Stimulated activated CD4-positive, alpha-beta T cell treated with anti-CD3 and anti-CD28 coated beads, TNF-alpha, amount 100 ng/mL, for 1 hour (primary cell): ENCODE data around the gene TLN1.

Experiments
- DNase-seq, 3 donors: peaks; one replicate each; pipeline ENCODE4 v3.0.0-alpha.2; 2020; ENCODE audit warnings: low read depth in 3 of 3, low spot score in 1 of 3

Gene TLN1

GRCh38 chr9:35756275-35757225 is 24.6 kb upstream of the TLN1 start:
- peak; percentile 46 to 65 (median 51) for DNase-seq

GRCh38 chr9:35755071-35755470 is 23.1 kb upstream of the TLN1 start:
- no peak for DNase-seq

GRCh38 chr9:35754264-35754663 is 22.3 kb upstream of the TLN1 start, which contains the start of gene MSMP:
Gene MSMP, minus strand, starts transcription at chr9:35754276. Its CDS starts 147 bp downstream, at chr9:35754129.
- DNase-seq, result no peak

GRCh38 chr9:35753466-35753865 is 21.5 kb upstream of the TLN1 start:
- DNase-seq, result no peak

GRCh38 chr9:35750256-35750531 is 18.2 kb upstream of the TLN1 start:
- no peak for DNase-seq

GRCh38 chr9:35749515-35750255 is 17.7 kb upstream of the TLN1 start:
- no peak for DNase-seq

- DNase-seq, result peak in 1 of 3 donors; percentile 60
Observed at GRCh38 chr9:35748858-35749514, 17.0 kb upstream of the TLN1 start, which contains the start of the genes GBA2 and RGP1. Gene GBA2, minus strand, starts transcription at chr9:35749228. Its CDS starts 524 bp downstream, at chr9:35748704. Gene RGP1, plus strand, starts transcription at chr9:35749287. Its CDS starts 469 bp downstream, at chr9:35749756.

GRCh38 chr9:35748242-35748857 is 16.4 kb upstream of the TLN1 start:
- no peak for DNase-seq

- DNase-seq, result no peak
Observed at GRCh38 chr9:35746583-35746982, 14.6 kb upstream of the TLN1 start.

- no peak for DNase-seq
Observed at GRCh38 chr9:35745569-35745968, 13.6 kb upstream of the TLN1 start.

- DNase-seq, result no peak
Observed at GRCh38 chr9:35743880-35744518, 12.0 kb upstream of the TLN1 start.

GRCh38 chr9:35743452-35743851 is 11.5 kb upstream of the TLN1 start:
- no peak for DNase-seq

GRCh38 chr9:35741740-35742139 is 9.7 kb upstream of the TLN1 start:
- no peak for DNase-seq

- DNase-seq, result no peak
Observed at GRCh38 chr9:35740243-35740642, 8.2 kb upstream of the TLN1 start.

- DNase-seq, result no peak
Observed at GRCh38 chr9:35738924-35739323, 6.9 kb upstream of the TLN1 start.

GRCh38 chr9:35738186-35738585 is 6.2 kb upstream of the TLN1 start:
- no peak for DNase-seq

GRCh38 chr9:35737143-35737542 is 5.1 kb upstream of the TLN1 start:
- no peak for DNase-seq

- peak in 1 of 3 donors; percentile 33 for DNase-seq
Observed at GRCh38 chr9:35736201-35736633, 4.2 kb upstream of the TLN1 start.

- no peak for DNase-seq
Observed at GRCh38 chr9:35734096-35734495, 2.1 kb upstream of the TLN1 start.

- no peak for DNase-seq
Observed at GRCh38 chr9:35732800-35733541, 976 bp upstream of the TLN1 start.
